Measurements from ENCODE around the gene MRPL18. TPM values are rescaled to one million over a fixed set of nuclear protein-coding genes. Genes with fewer than 3 reads are reported as not detected.
"Not testable (repeated sequence)": the region's sequence is repeated elsewhere in the genome, so short reads cannot be mapped to it uniquely, and the experiment has no call there.

The MRPL18 gene
- total RNA-seq: 10 to 100 TPM; 25.1 to 58.5 (median 35.7) TPM

GRCh38 chr6:159790149-159790955, at the start of gene MRPL18:
TSS of gene MRPL18 (plus strand) at chr6:159790467. CDS start at chr6:159790588, 121 bp downstream.
- Histone ChIP-seq H3K9me3 (no peaks in the 10 kb centered on the region), H3K4me1 (peaks cover 0 to 40% (median 13%) of the 10 kb centered on the region in 4 donors), H3K27ac (peak within 1 kb of the TSS; percentile 93 to 100 (median 96)), H3K4me3 (peak within 1 kb of the TSS; percentile 82 to 100 (median 96)), H3K36me3 (peaks cover 0 to 38% (median 0%) of the 10 kb centered on the region in 3 donors), H3K27me3 (no peaks in the 10 kb centered on the region)
- TF ChIP-seq POLR2A (IDR thresholded peaks at IDR 0.05): peak; percentile 37 to 66
- TF ChIP-seq, protein P1, sequence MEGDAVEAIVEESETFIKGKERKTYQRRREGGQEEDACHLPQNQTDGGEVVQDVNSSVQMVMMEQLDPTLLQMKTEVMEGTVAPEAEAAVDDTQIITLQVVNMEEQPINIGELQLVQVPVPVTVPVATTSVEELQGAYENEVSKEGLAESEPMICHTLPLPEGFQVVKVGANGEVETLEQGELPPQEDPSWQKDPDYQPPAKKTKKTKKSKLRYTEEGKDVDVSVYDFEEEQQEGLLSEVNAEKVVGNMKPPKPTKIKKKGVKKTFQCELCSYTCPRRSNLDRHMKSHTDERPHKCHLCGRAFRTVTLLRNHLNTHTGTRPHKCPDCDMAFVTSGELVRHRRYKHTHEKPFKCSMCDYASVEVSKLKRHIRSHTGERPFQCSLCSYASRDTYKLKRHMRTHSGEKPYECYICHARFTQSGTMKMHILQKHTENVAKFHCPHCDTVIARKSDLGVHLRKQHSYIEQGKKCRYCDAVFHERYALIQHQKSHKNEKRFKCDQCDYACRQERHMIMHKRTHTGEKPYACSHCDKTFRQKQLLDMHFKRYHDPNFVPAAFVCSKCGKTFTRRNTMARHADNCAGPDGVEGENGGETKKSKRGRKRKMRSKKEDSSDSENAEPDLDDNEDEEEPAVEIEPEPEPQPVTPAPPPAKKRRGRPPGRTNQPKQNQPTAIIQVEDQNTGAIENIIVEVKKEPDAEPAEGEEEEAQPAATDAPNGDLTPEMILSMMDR (IDR thresholded peaks at IDR 0.05): peak in 1 of 6 experiments; percentile 13
- peak; percentile 92 to 97 (median 95) for DNase-seq

DNA sequence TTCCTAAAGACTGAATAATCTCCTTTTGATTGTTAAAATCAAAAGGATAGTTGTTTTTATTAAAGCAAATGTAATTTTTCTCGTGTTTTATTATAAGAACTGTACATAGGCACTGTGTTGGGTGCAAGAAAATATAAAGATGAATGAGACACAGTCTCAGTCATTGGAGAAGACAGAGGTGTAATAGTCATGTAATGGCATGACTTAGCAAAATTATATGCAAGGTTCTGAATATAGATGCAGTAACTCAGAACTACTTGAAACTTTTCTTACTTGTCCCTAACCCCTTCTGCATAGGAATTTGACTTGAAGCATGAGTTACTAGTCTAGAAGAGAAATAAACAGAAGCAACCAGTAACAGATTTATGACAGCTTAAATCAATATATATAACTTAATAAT, 48.1 kb upstream of the MRPL18 start:
- no peaks in the 10 kb centered on the region for H3K9me3 ChIP-seq
- no peak for TF ChIP-seq POLR2A (IDR thresholded peaks at IDR 0.05)
- TF ChIP-seq, protein P1 (IDR thresholded peaks at IDR 0.05): no peak
- no peaks in the 10 kb centered on the region for H3K4me1 ChIP-seq
- no peak for DNase-seq
- no peak overlapping the region for H3K4me3 ChIP-seq
- no peaks in the 10 kb centered on the region for H3K27me3 ChIP-seq
- peaks cover 0 to 90% (median 2%) of the 10 kb centered on the region in 3 donors for H3K36me3 ChIP-seq
- H3K27ac ChIP-seq: no peak overlapping the region

- DNase-seq: no peak
- TF ChIP-seq, protein P1 (IDR thresholded peaks at IDR 0.05): no peak
- TF ChIP-seq POLR2A (IDR thresholded peaks at IDR 0.05): no peak
- no peak overlapping the region for H3K4me3 ChIP-seq
- no peaks in the 10 kb centered on the region for H3K27me3 ChIP-seq
- no peak overlapping the region for H3K27ac ChIP-seq
- no peaks in the 10 kb centered on the region for H3K9me3 ChIP-seq
- H3K4me1 ChIP-seq: no peaks in the 10 kb centered on the region
- peaks cover 0 to 98% (median 4%) of the 10 kb centered on the region in 3 donors for H3K36me3 ChIP-seq
Observed at GRCh38 chr6:159745081-159745480, 45.2 kb upstream of the MRPL18 start.

GRCh38 chr6:159746759-159747158, 43.5 kb upstream of the MRPL18 start:
- no peak for DNase-seq
- Histone ChIP-seq H3K9me3 (no peaks in the 10 kb centered on the region), H3K4me3 (no peak overlapping the region), H3K27ac (no peak overlapping the region), H3K27me3 (no peaks in the 10 kb centered on the region), H3K4me1 (no peaks in the 10 kb centered on the region), H3K36me3 (peaks cover 4 to 99% (median 4%) of the 10 kb centered on the region in 3 donors)
- no peak for TF ChIP-seq POLR2A (IDR thresholded peaks at IDR 0.05)

GRCh38 chr6:159748127-159748526, 42.1 kb upstream of the MRPL18 start:
- DNase-seq, H3K27me3 ChIP-seq, H3K4me3 ChIP-seq, H3K9me3 ChIP-seq, H3K4me1 ChIP-seq, H3K27ac ChIP-seq: not testable (repeated sequence)
- H3K36me3 ChIP-seq: peaks cover 4 to 99% (median 5%) of the 10 kb centered on the region in 3 donors

- Histone ChIP-seq H3K4me3 (no peak overlapping the region), H3K9me3 (no peaks in the 10 kb centered on the region), H3K36me3 (peaks cover 4 to 96% (median 5%) of the 10 kb centered on the region in 3 donors), H3K27me3 (no peaks in the 10 kb centered on the region), H3K4me1 (no peaks in the 10 kb centered on the region), H3K27ac (no peak overlapping the region)
- DNase-seq: no peak
- no peak for TF ChIP-seq POLR2A (IDR thresholded peaks at IDR 0.05)
- TF ChIP-seq, protein P1 (IDR thresholded peaks at IDR 0.05): no peak
Observed at GRCh38 chr6:159751448-159751847, 38.8 kb upstream of the MRPL18 start.
